ENCODE measurements around the gene ATR. TPM values are rescaled to one million over a fixed set of nuclear protein-coding genes. Genes with fewer than 3 reads are reported as not detected.

ATR gene
- polyA plus RNA-seq, 3 donors: 6.3 to 16.4 (median 6.6) TPM

DNA sequence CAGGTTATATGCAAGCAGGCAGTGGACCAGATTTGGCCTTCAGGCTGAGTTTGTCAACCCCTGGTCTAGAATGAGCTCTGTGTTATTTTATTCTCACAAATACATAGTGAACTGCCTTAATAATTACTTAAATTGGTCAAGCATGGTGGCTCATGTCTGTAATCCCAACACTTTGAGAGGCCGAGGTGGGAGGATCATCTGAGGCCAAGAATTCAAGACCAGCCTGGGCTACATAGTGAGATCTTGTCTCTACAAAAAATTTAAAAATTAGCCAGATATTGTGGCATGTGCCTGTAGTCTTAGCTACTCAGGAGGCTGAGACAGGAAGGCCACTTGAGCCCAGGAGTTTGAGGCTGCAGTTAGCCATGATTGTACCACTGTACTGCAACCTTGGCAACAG, 32.7 kb upstream of the ATR start:
- Histone ChIP-seq H3K79me2 (ENCODE audit: insufficient read depth, low read length) (no peaks in the 10 kb centered on the region), H3K9me3 (replicated peaks in 1 of 2; ENCODE audit: control insufficient read depth in 1 of 2, insufficient read depth in 1 of 2, low read length in 2 of 2) (no peaks in the 10 kb centered on the region), H3K9ac (ENCODE audit: insufficient read depth, low read length, poor library complexity, severe bottlenecking) (no peak overlapping the region), H3K4me1 (ENCODE audit: control insufficient read depth in 1 of 2, insufficient read depth in 2 of 2, low read length in 2 of 2) (no peaks in the 10 kb centered on the region), H4K20me1 (ENCODE audit: insufficient read depth, low read length) (no peaks in the 10 kb centered on the region), H2AFZ (ENCODE audit: insufficient read depth, low read depth, low read length, poor library complexity, severe bottlenecking) (no peak overlapping the region), H3K27me3 (ENCODE audit: control insufficient read depth in 2 of 2, insufficient read depth in 2 of 2, low read length in 2 of 2) (no peaks in the 10 kb centered on the region), H3K4me3 (replicated peaks in 1 of 3; ENCODE audit: low read depth in 2 of 3, low read length in 3 of 3) (no peak overlapping the region), H3K27ac (ENCODE audit: low read depth in 1 of 2, low read length in 2 of 2) (no peak overlapping the region), H3K36me3 (replicated peaks in 1 of 2; ENCODE audit: control insufficient read depth in 1 of 2, insufficient read depth in 2 of 2, low read length in 2 of 2) (no peaks in the 10 kb centered on the region), H3K4me2 (replicated peaks; ENCODE audit: extremely low read depth, low read length, poor library complexity, severe bottlenecking) (no peak overlapping the region)
- Mint-ChIP-seq H3K4me1 (no peaks in the 10 kb centered on the region), H3K36me3 (no peaks in the 10 kb centered on the region), H3K4me3 (no peak overlapping the region), H3K9me3 (no peaks in the 10 kb centered on the region), H3K27me3 (ENCODE audit: low read depth in 3 of 3) (no peaks in the 10 kb centered on the region), H3K27ac (no peak overlapping the region)
- intact Hi-C loops (cut with micrococcal nuclease): no loop called here
- DNase-seq: no peak
- TF ChIP-seq, protein P1, sequence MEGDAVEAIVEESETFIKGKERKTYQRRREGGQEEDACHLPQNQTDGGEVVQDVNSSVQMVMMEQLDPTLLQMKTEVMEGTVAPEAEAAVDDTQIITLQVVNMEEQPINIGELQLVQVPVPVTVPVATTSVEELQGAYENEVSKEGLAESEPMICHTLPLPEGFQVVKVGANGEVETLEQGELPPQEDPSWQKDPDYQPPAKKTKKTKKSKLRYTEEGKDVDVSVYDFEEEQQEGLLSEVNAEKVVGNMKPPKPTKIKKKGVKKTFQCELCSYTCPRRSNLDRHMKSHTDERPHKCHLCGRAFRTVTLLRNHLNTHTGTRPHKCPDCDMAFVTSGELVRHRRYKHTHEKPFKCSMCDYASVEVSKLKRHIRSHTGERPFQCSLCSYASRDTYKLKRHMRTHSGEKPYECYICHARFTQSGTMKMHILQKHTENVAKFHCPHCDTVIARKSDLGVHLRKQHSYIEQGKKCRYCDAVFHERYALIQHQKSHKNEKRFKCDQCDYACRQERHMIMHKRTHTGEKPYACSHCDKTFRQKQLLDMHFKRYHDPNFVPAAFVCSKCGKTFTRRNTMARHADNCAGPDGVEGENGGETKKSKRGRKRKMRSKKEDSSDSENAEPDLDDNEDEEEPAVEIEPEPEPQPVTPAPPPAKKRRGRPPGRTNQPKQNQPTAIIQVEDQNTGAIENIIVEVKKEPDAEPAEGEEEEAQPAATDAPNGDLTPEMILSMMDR (IDR thresholded peaks at IDR 0.05): no peak
- WGBS (ENCODE audit: insufficient coverage): no CpG with 5 or more reads among the region's 1 CpG

DNA sequence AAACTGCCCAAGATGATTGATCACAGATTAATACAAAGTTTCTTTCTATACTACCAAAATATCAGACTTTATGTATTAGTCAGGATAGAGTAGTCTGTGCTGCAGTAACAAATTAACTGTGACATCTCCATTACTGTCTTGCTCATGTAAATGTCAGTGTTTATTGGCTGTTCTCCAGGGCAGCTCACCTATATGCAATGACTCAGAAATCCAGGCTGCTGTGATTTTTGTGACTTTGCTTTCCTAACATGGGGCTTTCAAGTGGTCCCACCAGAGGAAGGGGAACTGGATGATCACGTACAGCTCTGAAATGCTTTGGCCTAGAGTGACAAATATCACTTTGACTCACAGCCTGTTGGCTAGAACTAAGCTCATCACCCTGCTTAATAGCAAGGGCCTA, 30.6 kb upstream of the ATR start:
- no peak overlapping the region for H3K9ac ChIP-seq (ENCODE audit: insufficient read depth, low read length, poor library complexity, severe bottlenecking)
- Mint-ChIP-seq H3K4me1 (no peaks in the 10 kb centered on the region), H3K9me3 (no peaks in the 10 kb centered on the region), H3K27me3 (ENCODE audit: low read depth in 3 of 3) (no peaks in the 10 kb centered on the region), H3K36me3 (no peaks in the 10 kb centered on the region), H3K4me3 (no peak overlapping the region), H3K27ac (no peak overlapping the region)
- TF ChIP-seq, protein P1 (IDR thresholded peaks at IDR 0.05): no peak
- intact Hi-C loops (cut with micrococcal nuclease): no loop called here
- no peak overlapping the region for H3K4me2 ChIP-seq (replicated peaks; ENCODE audit: extremely low read depth, low read length, poor library complexity, severe bottlenecking)
- H3K4me3 ChIP-seq (replicated peaks in 1 of 3; ENCODE audit: low read depth in 2 of 3, low read length in 3 of 3): no peak overlapping the region
- H3K27me3 ChIP-seq (ENCODE audit: control insufficient read depth in 2 of 2, insufficient read depth in 2 of 2, low read length in 2 of 2): no peaks in the 10 kb centered on the region
- no CpG with 5 or more reads among the region's 1 CpG for WGBS (ENCODE audit: insufficient coverage)
- no peak overlapping the region for H3K27ac ChIP-seq (ENCODE audit: low read depth in 1 of 2, low read length in 2 of 2)
- no peaks in the 10 kb centered on the region for H3K36me3 ChIP-seq (replicated peaks in 1 of 2; ENCODE audit: control insufficient read depth in 1 of 2, insufficient read depth in 2 of 2, low read length in 2 of 2)
- no peaks in the 10 kb centered on the region for H3K4me1 ChIP-seq (ENCODE audit: control insufficient read depth in 1 of 2, insufficient read depth in 2 of 2, low read length in 2 of 2)
- no peaks in the 10 kb centered on the region for H4K20me1 ChIP-seq (ENCODE audit: insufficient read depth, low read length)
- no peak for DNase-seq
- no peaks in the 10 kb centered on the region for H3K9me3 ChIP-seq (replicated peaks in 1 of 2; ENCODE audit: control insufficient read depth in 1 of 2, insufficient read depth in 1 of 2, low read length in 2 of 2)
- no peaks in the 10 kb centered on the region for H3K79me2 ChIP-seq (ENCODE audit: insufficient read depth, low read length)
- H2AFZ ChIP-seq (ENCODE audit: insufficient read depth, low read depth, low read length, poor library complexity, severe bottlenecking): no peak overlapping the region

Measured in CD14-positive monocyte (primary cell).